GM19238 (cell line): ENCODE results near the gene ZNF503.
A peak's percentile ranks its signal among the peaks of the same experiment; 100 is the strongest.

Experiments used
- DNase-seq: peaks from one replicate; pipeline ENCODE4 v3.0.0; 2011; ENCODE audit warnings: low spot score; ENCODE audit not compliant: insufficient read length

Gene ZNF503

GRCh38 chr10:75431180-75432111 is 29.9 kb upstream of the ZNF503 start, which contains the start of gene LRMDA:
Gene LRMDA (plus strand): TSS chr10:75431624.
- DNase-seq, result peak; percentile 41

- no peak for DNase-seq
These were observed 28.6 kb upstream of the ZNF503 start for GRCh38 chr10:75430000-75430763.

- DNase-seq, result no peak
These were observed 27.7 kb upstream of the ZNF503 start for GRCh38 chr10:75429159-75429827.

- no peak for DNase-seq
These were observed 27.0 kb upstream of the ZNF503 start for GRCh38 chr10:75428434-75429158.

GRCh38 chr10:75427951-75428350 is 26.4 kb upstream of the ZNF503 start:
- no peak for DNase-seq

GRCh38 chr10:75426880-75427279 is 25.3 kb upstream of the ZNF503 start:
- DNase-seq, result no peak

- no peak for DNase-seq
These were observed 23.9 kb upstream of the ZNF503 start for GRCh38 chr10:75425291-75426079.

GRCh38 chr10:75424571-75424970 is 23.0 kb upstream of the ZNF503 start:
- DNase-seq, result no peak

- no peak for DNase-seq
These were observed 21.3 kb upstream of the ZNF503 start for GRCh38 chr10:75422913-75423312.

GRCh38 chr10:75418712-75419111 is 17.1 kb upstream of the ZNF503 start:
- DNase-seq, result no peak

GRCh38 chr10:75418293-75418692 is 16.7 kb upstream of the ZNF503 start:
- no peak for DNase-seq

GRCh38 chr10:75417522-75417927 is 16.0 kb upstream of the ZNF503 start:
- DNase-seq, result no peak

GRCh38 chr10:75414527-75414926 is 13.0 kb upstream of the ZNF503 start:
- DNase-seq, result no peak

GRCh38 chr10:75410132-75411005 is 8.8 kb upstream of the ZNF503 start:
- DNase-seq, result no peak

- DNase-seq, result no peak
These were observed 7.6 kb upstream of the ZNF503 start for GRCh38 chr10:75408911-75409885.

- no peak for DNase-seq
These were observed 6.9 kb upstream of the ZNF503 start for GRCh38 chr10:75408509-75408875.

- no peak for DNase-seq
These were observed 6.3 kb upstream of the ZNF503 start for GRCh38 chr10:75407713-75408508.
